ENCODE data around the gene SPATA17. TPM values are rescaled to one million over a fixed set of nuclear protein-coding genes. Genes with fewer than 3 reads are reported as not detected.
"Not testable (repeated sequence)": the region's sequence is repeated elsewhere in the genome, so short reads cannot be mapped to it uniquely, and the experiment has no call there.

SPATA17 gene
- not detected for total RNA-seq

DNA sequence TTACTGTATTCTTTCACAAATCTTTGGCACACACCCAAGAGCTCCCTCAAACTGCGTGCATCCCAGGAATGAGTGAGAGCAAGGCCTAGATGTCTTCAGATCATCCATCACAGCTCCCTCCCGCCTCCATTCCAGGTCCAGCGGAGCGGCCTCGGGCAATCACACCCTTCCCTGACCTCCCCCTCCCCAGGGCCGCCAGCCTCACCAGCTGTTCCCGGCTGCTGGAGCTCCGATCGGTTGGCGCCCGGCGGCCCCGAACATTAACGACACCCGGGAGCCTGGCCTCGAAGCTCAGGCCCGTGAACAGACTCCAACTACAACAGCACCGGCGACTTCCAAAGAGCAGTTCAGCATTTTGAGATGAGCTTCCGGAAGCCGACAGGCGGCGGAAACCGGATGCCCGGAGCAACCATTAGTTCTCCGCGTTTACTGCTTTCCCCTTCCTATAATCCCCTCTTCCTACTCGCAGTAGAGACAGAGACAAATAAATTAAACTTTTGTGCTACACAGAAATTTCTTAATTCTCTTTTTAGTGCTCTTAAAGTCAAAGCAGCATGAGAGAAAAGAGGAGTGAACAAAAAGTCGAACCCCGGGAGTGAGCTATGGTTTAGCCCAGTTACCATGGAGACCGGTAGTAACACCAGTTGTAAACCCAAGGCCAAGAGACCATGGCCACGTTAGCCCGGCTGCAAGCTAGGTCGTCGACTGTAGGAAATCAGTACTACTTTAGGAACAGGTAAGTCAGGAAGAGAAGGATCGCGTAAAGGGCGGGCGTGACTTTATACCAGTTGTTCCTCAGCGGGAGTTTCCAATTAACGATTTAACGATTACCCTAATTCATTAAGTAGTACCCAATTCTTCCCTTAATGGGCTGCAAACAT lies at the start of gene SPATA17, which contains the start of gene GPATCH2:
TSS of gene SPATA17 (plus strand) at position 634 of the 881 bp plus-strand sequence. CDS start at position 669, 35 bp downstream.
TSS of gene GPATCH2 (minus strand) at position 380 of the 881 bp plus-strand sequence. CDS start at position 261, 119 bp downstream.
- H3K27ac Mint-ChIP-seq = peak within 1 kb of the TSS; percentile 99
- no peaks in the 10 kb centered on the region for H3K36me3 Mint-ChIP-seq (ENCODE audit: low read depth)
- ChIA-PET CTCF (interaction anchor here (0.6 to 1.1 kb wide), 2 partner anchors 19 to 897 kb away, joined by 3 read pairs; no protein-coding TSS in a partner anchor), POLR2A (no interaction called here)
- no peaks in the 10 kb centered on the region for H3K27me3 Mint-ChIP-seq
- H3K4me1 Mint-ChIP-seq = peaks cover 27% of the 10 kb centered on the region
- peak within 1 kb of the TSS; percentile 86 for H3K4me3 Mint-ChIP-seq
- DNase-seq = peak; percentile 85
- no peaks in the 10 kb centered on the region for H3K9me3 Mint-ChIP-seq

GRCh38 chr1:217584286-217584811 lies 46.8 kb upstream of the SPATA17 start:
- POLR2A ChIA-PET; H3K27ac Mint-ChIP-seq; H3K4me3 Mint-ChIP-seq; CTCF ChIA-PET; H3K36me3 Mint-ChIP-seq (ENCODE audit: low read depth); H3K9me3 Mint-ChIP-seq; H3K4me1 Mint-ChIP-seq; DNase-seq; H3K27me3 Mint-ChIP-seq: not testable (repeated sequence)

DNA sequence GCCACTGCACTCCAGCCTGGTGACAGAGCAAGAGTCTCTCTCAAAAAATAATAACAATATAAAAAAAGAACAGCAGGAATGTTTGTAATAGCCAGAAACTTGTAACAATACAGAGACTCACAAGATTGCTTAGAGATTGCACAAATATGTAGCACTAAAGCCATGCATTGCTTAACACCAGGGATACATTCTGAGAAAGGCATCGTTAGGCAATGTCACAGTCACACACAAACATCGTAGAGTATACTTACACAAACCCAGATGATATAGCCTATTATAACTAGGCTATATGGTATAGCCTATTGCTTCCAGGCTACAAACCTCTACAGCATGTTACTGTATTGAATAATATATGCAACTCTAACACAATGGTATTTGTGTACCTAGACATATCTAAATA lies 45.6 kb upstream of the SPATA17 start:
- no peaks in the 10 kb centered on the region for H3K4me1 Mint-ChIP-seq
- POLR2A ChIA-PET = no interaction called here
- H3K27ac Mint-ChIP-seq = no peak overlapping the region

GRCh38 chr1:217586586-217586985 lies 44.6 kb upstream of the SPATA17 start:
- ChIA-PET POLR2A (no interaction called here), CTCF (no interaction called here)
- no peak overlapping the region for H3K27ac Mint-ChIP-seq
- H3K4me3 Mint-ChIP-seq = no peak overlapping the region
- no peaks in the 10 kb centered on the region for H3K4me1 Mint-ChIP-seq
- H3K36me3 Mint-ChIP-seq (ENCODE audit: low read depth) = no peaks in the 10 kb centered on the region
- DNase-seq = no peak
- no peaks in the 10 kb centered on the region for H3K9me3 Mint-ChIP-seq
- no peaks in the 10 kb centered on the region for H3K27me3 Mint-ChIP-seq

More for the DNA sequence above, 45.6 kb upstream of the SPATA17 start:
- Mint-ChIP-seq H3K36me3 (ENCODE audit: low read depth) (peaks cover 4% of the 10 kb centered on the region), H3K4me3 (no peak overlapping the region), H3K9me3 (no peaks in the 10 kb centered on the region), H3K27me3 (no peaks in the 10 kb centered on the region)
- CTCF ChIA-PET = no interaction called here
- no peak for DNase-seq

GRCh38 chr1:217590598-217590997 lies 40.5 kb upstream of the SPATA17 start:
- POLR2A ChIA-PET = no interaction called here
- no peaks in the 10 kb centered on the region for H3K36me3 Mint-ChIP-seq (ENCODE audit: low read depth)
- CTCF ChIA-PET = interaction anchor here (0.6 kb wide), 1 partner anchor 205 kb away, joined by 3 read pairs; no protein-coding TSS in a partner anchor
- no peak for DNase-seq
- no peak overlapping the region for H3K4me3 Mint-ChIP-seq
- H3K27me3 Mint-ChIP-seq = no peaks in the 10 kb centered on the region
- H3K4me1 Mint-ChIP-seq = no peaks in the 10 kb centered on the region
- no peaks in the 10 kb centered on the region for H3K9me3 Mint-ChIP-seq
- no peak overlapping the region for H3K27ac Mint-ChIP-seq

DNA sequence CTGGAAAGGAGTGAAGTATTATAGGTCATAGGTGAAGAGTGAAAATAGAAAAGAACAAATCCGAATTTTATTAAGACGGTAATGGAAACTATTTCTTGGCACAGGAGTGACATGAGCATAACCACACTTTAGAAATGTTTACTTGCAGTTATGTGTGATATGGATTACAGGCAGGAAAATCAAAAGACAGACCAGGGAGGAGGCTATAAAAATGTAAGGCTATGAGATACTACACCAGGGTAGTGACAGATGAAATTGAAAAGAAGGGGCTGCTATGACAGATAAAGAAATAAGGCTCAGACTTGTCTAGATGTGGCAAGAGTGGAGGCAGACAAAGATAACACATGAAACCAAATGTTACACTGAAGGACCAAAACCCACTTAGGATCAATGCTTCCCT lies 32.0 kb upstream of the SPATA17 start:
- ChIA-PET CTCF (interaction anchor here (0.8 kb wide), 1 partner anchor 48 kb away, joined by 3 read pairs; no protein-coding TSS in a partner anchor), POLR2A (no interaction called here)
- Mint-ChIP-seq H3K4me3 (no peak overlapping the region), H3K9me3 (no peaks in the 10 kb centered on the region), H3K36me3 (ENCODE audit: low read depth) (peaks cover 4% of the 10 kb centered on the region), H3K27ac (no peak overlapping the region), H3K27me3 (no peaks in the 10 kb centered on the region), H3K4me1 (no peaks in the 10 kb centered on the region)
- DNase-seq = no peak

GRCh38 chr1:217602380-217602779 lies 28.8 kb upstream of the SPATA17 start:
- H3K4me1 Mint-ChIP-seq = no peaks in the 10 kb centered on the region
- H3K4me3 Mint-ChIP-seq = no peak overlapping the region
- H3K9me3 Mint-ChIP-seq = no peaks in the 10 kb centered on the region
- no peaks in the 10 kb centered on the region for H3K27me3 Mint-ChIP-seq
- ChIA-PET POLR2A (no interaction called here), CTCF (no interaction called here)
- H3K27ac Mint-ChIP-seq = no peak overlapping the region
- no peak for DNase-seq
- H3K36me3 Mint-ChIP-seq (ENCODE audit: low read depth) = peaks cover 4% of the 10 kb centered on the region

GRCh38 chr1:217605390-217605789 lies 25.8 kb upstream of the SPATA17 start:
- Mint-ChIP-seq H3K4me3 (no peak overlapping the region), H3K36me3 (ENCODE audit: low read depth) (peaks cover 12% of the 10 kb centered on the region), H3K27me3 (no peaks in the 10 kb centered on the region), H3K9me3 (no peaks in the 10 kb centered on the region), H3K4me1 (no peaks in the 10 kb centered on the region), H3K27ac (no peak overlapping the region)
- ChIA-PET CTCF (no interaction called here), POLR2A (no interaction called here)
- no peak for DNase-seq

DNA sequence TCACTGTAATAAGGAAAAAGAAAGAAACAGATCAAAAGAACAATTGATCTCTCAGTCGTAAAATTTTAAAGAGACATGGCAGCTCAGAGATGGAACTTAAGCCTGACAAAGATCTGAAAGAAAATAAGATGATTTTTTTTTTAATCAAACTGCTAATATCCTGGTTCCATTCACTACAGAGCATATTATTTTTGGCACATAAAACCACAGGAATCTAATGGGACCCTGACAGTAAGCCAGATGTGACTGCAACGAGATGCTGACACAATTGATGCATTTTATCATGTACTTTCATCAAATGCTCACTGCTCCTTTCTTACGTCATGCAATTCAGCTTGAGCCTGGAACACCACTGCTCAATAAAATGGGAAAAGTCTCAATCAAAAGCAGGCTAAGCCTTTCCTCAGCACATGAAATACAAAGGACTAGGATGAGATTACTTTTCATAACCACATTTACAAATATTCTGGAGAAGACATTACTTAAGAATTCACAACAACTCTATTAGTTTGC lies 16.9 kb upstream of the SPATA17 start:
- ChIA-PET CTCF (no interaction called here), POLR2A (no interaction called here)
- no peaks in the 10 kb centered on the region for H3K27me3 Mint-ChIP-seq
- H3K4me3 Mint-ChIP-seq = no peak overlapping the region
- no peak for DNase-seq
- peaks cover 20% of the 10 kb centered on the region for H3K36me3 Mint-ChIP-seq (ENCODE audit: low read depth)
- no peaks in the 10 kb centered on the region for H3K4me1 Mint-ChIP-seq
- no peaks in the 10 kb centered on the region for H3K9me3 Mint-ChIP-seq
- H3K27ac Mint-ChIP-seq = no peak overlapping the region

DNA sequence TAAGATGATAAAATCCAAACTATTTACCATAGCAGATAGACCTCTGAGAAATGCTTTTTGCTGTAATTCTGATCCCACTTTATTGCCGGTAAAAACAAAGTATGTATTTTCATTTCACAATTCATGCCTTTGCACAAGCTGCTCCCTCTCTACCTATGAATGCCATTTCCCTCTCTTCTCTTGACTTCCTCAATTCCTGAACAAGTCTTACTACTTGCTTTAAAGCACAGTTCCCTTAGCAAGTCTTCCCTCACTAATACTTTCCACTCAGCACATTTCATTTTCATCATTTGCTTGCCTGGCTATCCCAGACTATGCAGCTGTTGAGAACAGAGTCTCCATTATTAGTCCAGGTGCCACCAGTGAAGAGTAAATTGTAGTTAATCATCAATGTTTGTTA lies 14.0 kb upstream of the SPATA17 start:
- DNase-seq = no peak
- no peaks in the 10 kb centered on the region for H3K9me3 Mint-ChIP-seq
- peaks cover 14% of the 10 kb centered on the region for H3K4me1 Mint-ChIP-seq
- H3K4me3 Mint-ChIP-seq = no peak overlapping the region
- POLR2A ChIA-PET = no interaction called here
- H3K27ac Mint-ChIP-seq = no peak overlapping the region
- no peaks in the 10 kb centered on the region for H3K27me3 Mint-ChIP-seq
- CTCF ChIA-PET = interaction anchor here (0.6 to 2.3 kb wide), 2 partner anchors 10 to 96 kb away, joined by 3 to 5 read pairs; no protein-coding TSS in a partner anchor
- peaks cover 24% of the 10 kb centered on the region for H3K36me3 Mint-ChIP-seq (ENCODE audit: low read depth)

- Mint-ChIP-seq H3K4me3 (no peak overlapping the region), H3K27me3 (no peaks in the 10 kb centered on the region), H3K36me3 (ENCODE audit: low read depth) (peaks cover 25% of the 10 kb centered on the region), H3K27ac (no peak overlapping the region), H3K4me1 (peaks cover 17% of the 10 kb centered on the region), H3K9me3 (no peaks in the 10 kb centered on the region)
- POLR2A ChIA-PET = no interaction called here
- no peak for DNase-seq
- CTCF ChIA-PET = no interaction called here
Measured at GRCh38 chr1:217620814-217621213, 10.3 kb upstream of the SPATA17 start.

DNA sequence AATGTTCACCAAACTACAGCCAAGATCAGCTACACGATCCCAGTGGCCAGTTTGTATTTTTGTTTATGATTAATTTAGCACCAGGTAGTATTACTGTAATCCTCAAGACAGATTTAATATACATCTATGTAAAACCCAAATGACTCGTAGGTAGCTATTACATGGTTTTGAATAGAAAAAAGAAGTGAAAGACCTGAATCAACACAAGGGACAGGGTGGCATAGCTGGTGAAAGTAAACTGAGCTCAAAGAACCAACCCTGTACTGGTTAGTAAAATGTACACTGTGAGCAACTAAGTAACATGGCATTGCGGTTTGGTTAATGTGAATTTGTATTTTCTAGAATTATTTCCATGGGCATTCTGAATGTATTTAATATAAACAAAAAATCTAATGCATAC lies 9.1 kb upstream of the SPATA17 start:
- POLR2A ChIA-PET = no interaction called here
- CTCF ChIA-PET = no interaction called here
- no peak for DNase-seq
- Mint-ChIP-seq H3K36me3 (ENCODE audit: low read depth) (peaks cover 22% of the 10 kb centered on the region), H3K27me3 (no peaks in the 10 kb centered on the region), H3K4me3 (no peak overlapping the region), H3K4me1 (peaks cover 18% of the 10 kb centered on the region), H3K9me3 (no peaks in the 10 kb centered on the region), H3K27ac (no peak overlapping the region)

GRCh38 chr1:217626321-217626720 lies 4.8 kb upstream of the SPATA17 start:
- Mint-ChIP-seq H3K36me3 (ENCODE audit: low read depth) (peaks cover 8% of the 10 kb centered on the region), H3K27ac (no peak overlapping the region), H3K4me1 (peaks cover 33% of the 10 kb centered on the region), H3K4me3 (no peak overlapping the region), H3K27me3 (no peaks in the 10 kb centered on the region), H3K9me3 (no peaks in the 10 kb centered on the region)
- POLR2A ChIA-PET = no interaction called here
- no peak for DNase-seq
- CTCF ChIA-PET = no interaction called here

Data from activated CD4-positive, alpha-beta T cell treated with anti-CD3 and anti-CD28 coated beads, Interleukin-2, amount 10 ng/mL, durations not matched to agents 7 days and 5 days (primary cell).